Stimulated activated CD8-positive, alpha-beta memory T cell treated with anti-CD3 and anti-CD28 coated beads, Interleukin-4, amount 100 ng/mL, for 48 hours (primary cell): Measurements from ENCODE around the gene IMPA2.
A peak's percentile ranks its signal among the peaks of the same experiment; 100 is the strongest.

Experiments used
- DNase-seq: peaks from one replicate; pipeline ENCODE4 v3.0.0-alpha.2; 2020

Gene IMPA2

GRCh38 chr18:11991021-11991795 is 9.9 kb downstream of the IMPA2 start:
- DNase-seq: no peak

DNA sequence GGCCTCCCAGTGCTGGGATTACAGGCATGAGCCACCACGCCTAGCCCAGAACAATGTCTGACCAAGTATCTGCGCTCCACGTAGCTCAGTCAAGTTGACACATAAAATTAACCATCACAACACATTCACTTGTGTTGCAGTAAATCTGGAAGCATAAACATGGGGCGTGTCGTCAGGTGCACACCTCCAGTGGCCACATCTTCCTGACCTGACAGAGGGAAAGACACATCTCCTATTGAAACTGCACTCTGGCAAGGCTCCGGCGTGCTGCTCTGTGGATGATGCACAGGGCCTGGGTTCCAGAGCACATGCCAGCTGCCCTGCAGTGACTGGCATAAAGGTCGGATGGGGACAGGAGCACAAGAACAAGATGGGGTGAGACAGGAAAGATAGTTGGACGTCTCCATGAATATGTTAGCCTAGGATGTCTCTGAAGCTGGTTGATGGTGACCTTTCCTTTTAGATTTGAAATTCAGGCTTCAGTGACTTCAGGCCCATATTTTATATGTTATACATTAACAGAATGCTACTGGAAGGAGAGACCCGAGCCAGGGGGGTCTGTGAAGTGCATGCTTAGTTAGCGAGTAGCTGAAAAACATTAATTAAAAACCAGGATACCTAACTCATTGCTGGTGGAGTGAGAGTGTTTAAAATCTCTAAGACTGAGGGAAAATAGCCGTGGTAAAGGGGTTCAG is 10.9 kb downstream of the IMPA2 start:
- DNase-seq: no peak

- DNase-seq: no peak
Measured at GRCh38 chr18:11993264-11993916, 12.1 kb downstream of the IMPA2 start.

DNA sequence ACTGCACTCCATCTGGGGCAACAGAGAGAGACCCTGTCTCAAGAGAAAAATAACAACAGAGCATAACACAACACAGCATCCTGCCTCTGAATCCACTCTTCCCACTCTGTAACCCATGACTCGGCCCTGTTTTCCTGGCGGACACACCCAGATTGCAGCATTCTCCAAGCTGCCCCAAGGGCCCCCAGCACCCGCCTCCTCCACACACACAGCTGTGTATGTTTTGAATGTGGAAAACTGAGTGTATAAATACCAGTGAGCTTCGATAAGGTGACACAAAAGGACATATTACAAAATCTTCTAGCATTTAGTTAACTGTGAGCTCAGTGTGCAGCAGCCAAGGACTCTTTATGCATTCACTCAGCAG is 13.0 kb downstream of the IMPA2 start:
- no peak for DNase-seq

DNA sequence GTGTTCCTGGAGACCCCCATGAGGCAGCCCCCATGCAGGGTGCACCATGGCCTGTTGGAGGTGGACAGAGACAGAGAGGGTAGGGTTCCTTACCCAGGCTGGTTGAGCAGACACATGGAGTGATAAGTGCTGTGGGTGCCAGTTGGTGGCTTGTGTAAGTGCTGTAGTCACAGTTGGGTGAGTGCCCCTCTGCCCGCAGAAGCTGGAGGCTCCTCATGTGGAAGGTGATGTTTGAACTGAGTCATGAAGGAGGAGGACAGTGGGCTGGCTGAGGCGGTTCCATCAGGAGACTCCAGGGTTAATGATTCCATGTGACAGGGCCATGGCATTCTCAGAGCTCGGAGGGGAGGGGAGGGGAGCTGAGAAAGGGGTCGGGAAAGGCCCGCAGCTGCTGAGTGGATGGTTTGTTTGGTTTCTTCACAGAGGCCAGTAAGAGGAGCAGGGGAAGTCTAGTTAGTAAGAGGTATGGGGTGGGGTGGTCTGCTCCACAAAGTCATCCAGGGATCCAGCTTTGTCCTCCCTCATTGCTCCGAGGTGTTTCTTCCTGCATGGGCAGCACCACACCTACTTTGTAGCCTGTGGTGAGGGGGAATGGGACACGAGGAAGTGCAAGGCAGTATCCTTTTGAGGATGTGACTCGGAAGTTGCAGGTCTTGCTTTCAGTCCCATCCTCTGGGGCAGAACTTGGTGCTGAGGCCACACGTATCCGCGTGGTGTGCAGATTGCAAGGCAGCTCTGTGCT is 13.6 kb downstream of the IMPA2 start:
- DNase-seq: no peak

DNA sequence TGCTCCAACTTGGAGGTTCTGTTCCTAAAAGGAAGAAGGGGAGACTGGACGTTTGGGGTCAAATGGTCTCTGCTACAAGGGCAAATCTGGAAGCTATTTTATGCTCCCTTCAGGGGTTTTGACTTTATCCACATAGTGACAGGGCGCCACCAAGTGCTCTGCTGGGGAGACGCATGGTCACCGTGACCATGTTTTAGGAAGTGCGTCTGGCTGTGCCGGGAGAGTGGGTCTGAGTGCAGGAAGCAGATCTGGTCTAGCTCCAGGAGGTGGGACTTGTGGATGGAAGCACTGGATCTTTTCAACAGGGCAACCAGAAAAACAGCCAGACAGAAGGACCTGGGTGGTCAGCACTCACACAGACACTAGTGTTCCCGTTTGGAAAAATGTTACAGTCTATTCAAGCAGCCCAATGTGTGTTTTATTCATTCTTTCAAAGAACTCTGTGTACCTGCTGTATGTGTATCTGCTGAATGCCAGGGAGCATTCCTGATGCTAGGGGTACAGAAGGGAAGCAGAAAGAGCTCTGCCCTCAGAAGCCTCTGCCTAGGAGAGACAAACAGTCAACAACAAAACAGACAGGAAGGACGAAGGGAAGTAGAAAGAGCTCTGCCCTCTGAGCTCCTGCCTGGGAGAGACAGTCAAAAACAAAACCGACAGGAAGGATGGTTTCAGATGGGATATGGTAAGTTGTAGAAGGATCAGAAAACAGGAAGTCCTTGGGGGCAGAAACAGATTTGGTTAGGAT is 14.3 kb downstream of the IMPA2 start:
- peak; percentile 67 for DNase-seq

- no peak for DNase-seq
Measured at GRCh38 chr18:11996190-11996754, 15.0 kb downstream of the IMPA2 start.

GRCh38 chr18:11996907-11997306 is 15.6 kb downstream of the IMPA2 start:
- no peak for DNase-seq

DNA sequence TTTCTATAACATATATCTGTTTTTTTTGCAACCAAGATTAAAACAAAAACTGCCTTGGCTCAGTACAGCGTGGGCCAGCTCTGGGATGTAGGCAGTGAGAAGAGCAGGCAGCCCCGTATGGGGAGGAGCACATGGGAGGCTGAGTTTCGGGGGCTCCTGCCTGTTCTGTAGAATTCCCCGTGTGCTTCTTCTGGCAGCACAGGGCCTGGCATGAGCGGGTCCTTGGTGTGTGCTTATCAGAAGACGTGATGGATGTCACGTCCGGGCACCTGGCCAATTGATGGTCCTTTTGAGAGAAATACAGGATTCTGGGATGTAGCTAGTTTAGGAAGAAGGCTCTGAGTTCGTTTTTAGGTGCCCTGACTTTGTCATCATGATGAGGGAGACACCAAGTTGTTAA is 16.2 kb downstream of the IMPA2 start:
- no peak for DNase-seq

- DNase-seq: no peak
Measured at GRCh38 chr18:11998193-11998592, 16.9 kb downstream of the IMPA2 start.

- DNase-seq: no peak
Measured at GRCh38 chr18:11999429-11999828, 18.1 kb downstream of the IMPA2 start.

DNA sequence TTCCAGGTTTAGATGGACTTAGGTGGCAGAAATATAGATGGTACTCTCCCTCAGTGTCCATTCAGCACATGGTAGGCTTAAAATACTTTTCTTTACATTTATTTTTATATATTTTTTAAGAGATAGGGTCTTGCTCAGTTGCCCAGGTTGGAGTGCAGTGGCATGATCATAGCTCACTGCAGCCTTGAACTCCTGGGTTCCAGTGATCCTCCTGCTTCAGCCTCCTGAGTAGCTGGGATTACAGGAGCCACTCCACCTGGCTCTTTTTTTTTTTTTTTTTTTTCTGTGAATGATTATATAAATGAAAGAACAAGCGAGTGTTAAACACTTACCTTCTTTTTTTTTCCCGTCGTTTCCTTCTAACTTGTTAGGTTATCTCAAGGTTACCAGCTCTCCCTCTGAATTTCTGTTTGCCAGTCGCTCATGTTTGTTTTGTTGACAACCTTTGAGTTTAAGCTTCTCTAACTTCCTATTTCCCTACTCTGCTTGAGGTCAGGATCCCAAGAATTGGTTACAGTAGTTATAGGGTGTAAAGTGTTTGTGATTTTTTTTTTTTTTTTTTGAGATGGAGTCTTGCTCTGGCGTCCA is 18.9 kb downstream of the IMPA2 start:
- no peak for DNase-seq

- DNase-seq: no peak
Measured at GRCh38 chr18:12001421-12001820, 20.1 kb downstream of the IMPA2 start.

- no peak for DNase-seq
Measured at GRCh38 chr18:12003894-12004293, 22.6 kb downstream of the IMPA2 start.

GRCh38 chr18:12005538-12006487 is 24.5 kb downstream of the IMPA2 start:
- no peak for DNase-seq

- DNase-seq: no peak
Measured at GRCh38 chr18:12006488-12006840, 25.2 kb downstream of the IMPA2 start.

DNA sequence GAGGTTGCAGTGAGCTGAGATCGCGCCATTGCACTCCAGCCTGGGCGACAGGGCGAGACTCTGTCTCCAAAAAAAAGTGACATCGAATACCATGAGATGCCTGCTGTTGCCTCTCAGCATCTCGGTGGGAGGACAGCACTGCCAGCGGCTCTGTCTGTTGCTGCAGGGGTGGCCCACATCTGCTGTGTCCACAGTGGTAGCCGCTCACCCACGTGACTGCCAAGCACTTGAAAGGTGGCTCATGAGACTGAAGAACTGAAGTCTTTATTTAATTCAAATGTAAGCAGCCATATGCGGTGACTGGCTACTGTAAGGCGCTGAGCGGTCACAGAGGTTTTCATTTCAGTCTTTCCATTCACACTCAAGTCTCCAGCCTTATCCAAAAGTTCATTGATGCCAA is 25.8 kb downstream of the IMPA2 start:
- DNase-seq: no peak

GRCh38 chr18:12008181-12008767 is 27.0 kb downstream of the IMPA2 start:
- no peak for DNase-seq

- DNase-seq: no peak
Measured at GRCh38 chr18:12008842-12009580, 27.7 kb downstream of the IMPA2 start.
